PFSK-1 (cell line): Measurements from ENCODE around the gene MRPL54.

Source experiments
- FOXP2 ChIP-seq: optimal IDR thresholded peaks from 2 replicates; pipeline ENCODE3; 2011; ENCODE audit warnings: borderline replicate concordance, control low read depth, inconsistent platforms; ENCODE audit not compliant: insufficient read depth; ENCODE audit errors: extremely low read length, extremely low read depth
- POLR2AphosphoS5 ChIP-seq: IDR thresholded peaks from 2 replicates; pipeline ENCODE4 v1.6.1; 2012; ENCODE audit warnings: low read depth, mild to moderate bottlenecking, control low read depth, low read length, moderate library complexity
- SIN3A ChIP-seq: IDR thresholded peaks from 2 replicates; pipeline ENCODE4 v1.6.1; 2012; ENCODE audit warnings: mild to moderate bottlenecking, low read length, moderate library complexity, borderline replicate concordance; ENCODE audit not compliant: insufficient read depth
- TAF1 ChIP-seq: IDR thresholded peaks from 2 replicates; pipeline ENCODE4 v1.6.1; 2012; ENCODE audit warnings: low read length, control low read depth, borderline replicate concordance; ENCODE audit not compliant: insufficient read depth
- TF ChIP-seq, protein P1 (sequence below), 2 experiments: IDR thresholded peaks; 2 replicates each; pipeline versions ENCODE4 v1.6.1 to v1.8.0; 2011 to 2012; ENCODE audit warnings: low read depth in 2 of 2, low read length in 2 of 2, control low read depth in 1 of 2, inconsistent platforms in 1 of 2, mild to moderate bottlenecking in 1 of 2, moderate library complexity in 1 of 2; ENCODE audit not compliant: insufficient read depth in 1 of 2

DNA sequence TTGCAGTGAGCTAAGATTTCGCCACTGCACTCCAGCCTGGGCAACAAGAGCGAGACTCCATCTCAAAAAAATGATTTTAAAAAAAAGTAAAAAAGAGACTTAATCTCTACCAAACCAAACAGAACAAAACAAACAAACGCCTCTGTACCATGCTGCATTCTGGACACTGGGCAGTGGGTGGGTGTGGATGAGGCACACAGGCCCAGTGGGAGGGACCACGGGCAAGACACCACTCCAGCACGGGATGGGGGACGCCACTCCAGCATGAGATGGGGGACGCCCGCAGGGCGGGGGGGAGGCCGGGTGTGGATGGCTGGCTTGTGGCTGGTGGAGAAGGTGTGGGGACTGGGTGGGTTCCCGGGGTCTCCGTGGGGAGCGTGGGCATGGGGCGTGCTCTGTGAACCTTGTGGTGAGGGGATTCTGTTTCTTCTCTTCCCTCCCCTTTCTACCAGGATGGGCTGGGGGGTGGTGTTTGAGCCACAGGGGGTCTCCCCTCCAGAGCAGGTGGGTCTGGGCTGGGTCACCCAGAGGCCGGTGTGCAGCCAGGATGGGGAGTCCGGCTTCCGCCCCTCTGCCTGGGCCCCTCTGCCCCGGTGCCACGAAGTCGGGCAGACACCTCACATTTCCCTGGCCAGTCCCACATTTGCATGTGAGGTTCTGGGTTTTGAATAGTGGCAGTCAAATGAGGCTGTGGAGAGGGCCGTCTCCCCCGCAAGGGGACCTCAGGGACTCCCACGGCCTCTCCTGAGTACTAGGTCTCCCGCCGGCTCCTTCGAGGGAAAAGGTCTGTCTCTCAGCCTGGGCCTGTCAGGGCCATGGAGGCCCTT lies 47.6 kb downstream of the MRPL54 start:
- no peak for TF ChIP-seq SIN3A
- TF ChIP-seq, protein P1, sequence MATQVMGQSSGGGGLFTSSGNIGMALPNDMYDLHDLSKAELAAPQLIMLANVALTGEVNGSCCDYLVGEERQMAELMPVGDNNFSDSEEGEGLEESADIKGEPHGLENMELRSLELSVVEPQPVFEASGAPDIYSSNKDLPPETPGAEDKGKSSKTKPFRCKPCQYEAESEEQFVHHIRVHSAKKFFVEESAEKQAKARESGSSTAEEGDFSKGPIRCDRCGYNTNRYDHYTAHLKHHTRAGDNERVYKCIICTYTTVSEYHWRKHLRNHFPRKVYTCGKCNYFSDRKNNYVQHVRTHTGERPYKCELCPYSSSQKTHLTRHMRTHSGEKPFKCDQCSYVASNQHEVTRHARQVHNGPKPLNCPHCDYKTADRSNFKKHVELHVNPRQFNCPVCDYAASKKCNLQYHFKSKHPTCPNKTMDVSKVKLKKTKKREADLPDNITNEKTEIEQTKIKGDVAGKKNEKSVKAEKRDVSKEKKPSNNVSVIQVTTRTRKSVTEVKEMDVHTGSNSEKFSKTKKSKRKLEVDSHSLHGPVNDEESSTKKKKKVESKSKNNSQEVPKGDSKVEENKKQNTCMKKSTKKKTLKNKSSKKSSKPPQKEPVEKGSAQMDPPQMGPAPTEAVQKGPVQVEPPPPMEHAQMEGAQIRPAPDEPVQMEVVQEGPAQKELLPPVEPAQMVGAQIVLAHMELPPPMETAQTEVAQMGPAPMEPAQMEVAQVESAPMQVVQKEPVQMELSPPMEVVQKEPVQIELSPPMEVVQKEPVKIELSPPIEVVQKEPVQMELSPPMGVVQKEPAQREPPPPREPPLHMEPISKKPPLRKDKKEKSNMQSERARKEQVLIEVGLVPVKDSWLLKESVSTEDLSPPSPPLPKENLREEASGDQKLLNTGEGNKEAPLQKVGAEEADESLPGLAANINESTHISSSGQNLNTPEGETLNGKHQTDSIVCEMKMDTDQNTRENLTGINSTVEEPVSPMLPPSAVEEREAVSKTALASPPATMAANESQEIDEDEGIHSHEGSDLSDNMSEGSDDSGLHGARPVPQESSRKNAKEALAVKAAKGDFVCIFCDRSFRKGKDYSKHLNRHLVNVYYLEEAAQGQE (IDR thresholded peaks at IDR 0.05; ENCODE audit: insufficient read depth in 1 of 2, low read depth in 2 of 2, low read length in 2 of 2): no peak
- no peak for TF ChIP-seq TAF1
- TF ChIP-seq POLR2AphosphoS5: no peak
- TF ChIP-seq FOXP2: no peak
